HL-60 (cell line): ENCODE results near the gene BCAN.

Source experiments
- DNase-seq, 2 experiments: peaks; one replicate each; pipeline ENCODE4 v3.0.0-alpha.2; 2010 to 2020; ENCODE audit warnings: low read depth in 1 of 2, low spot score in 1 of 2
- H3K27ac ChIP-seq: fragments of 250-450 bp; sonication (Bioruptor Pico); replicated peaks from 2 replicates; pipeline ENCODE4 v1.5.1; 2020; ENCODE audit warnings: mild to moderate bottlenecking, moderate library complexity
- H3K27me3 ChIP-seq: fragments of 250-450 bp; sonication (Bioruptor Pico); 2 replicates; pipeline ENCODE4 v1.5.1; 2021; ENCODE audit warnings: mild to moderate bottlenecking, moderate library complexity; ENCODE audit not compliant: insufficient read depth, poor library complexity, severe bottlenecking
- H3K4me3 ChIP-seq: replicated peaks from 2 replicates; pipeline ENCODE4 v1.5.1; 2011; ENCODE audit warnings: mild to moderate bottlenecking, control low read depth, low read length; ENCODE audit not compliant: insufficient read depth
- GABPA ChIP-seq: IDR thresholded peaks from 2 replicates; pipeline ENCODE4 v1.6.1; 2012; ENCODE audit warnings: low read depth
- POLR2AphosphoS5 ChIP-seq: IDR thresholded peaks from 2 replicates; pipeline ENCODE4 v1.6.1; 2012; ENCODE audit warnings: low read depth
- SPI1 ChIP-seq: IDR thresholded peaks from 2 replicates; pipeline ENCODE4 v1.6.1; 2012; ENCODE audit warnings: low read depth, mild to moderate bottlenecking, borderline replicate concordance
- TF ChIP-seq, protein P1 (sequence below): IDR thresholded peaks from 2 replicates; pipeline ENCODE4 v1.6.1; 2012; ENCODE audit warnings: low read depth; ENCODE audit not compliant: insufficient replicate concordance
- TF ChIP-seq, protein P2 (sequence below): IDR thresholded peaks from one replicate; pipeline ENCODE4 v1.5.1; 2011; ENCODE audit warnings: low read length, control low read depth, inconsistent platforms; ENCODE audit not compliant: insufficient read depth

Gene BCAN

DNA sequence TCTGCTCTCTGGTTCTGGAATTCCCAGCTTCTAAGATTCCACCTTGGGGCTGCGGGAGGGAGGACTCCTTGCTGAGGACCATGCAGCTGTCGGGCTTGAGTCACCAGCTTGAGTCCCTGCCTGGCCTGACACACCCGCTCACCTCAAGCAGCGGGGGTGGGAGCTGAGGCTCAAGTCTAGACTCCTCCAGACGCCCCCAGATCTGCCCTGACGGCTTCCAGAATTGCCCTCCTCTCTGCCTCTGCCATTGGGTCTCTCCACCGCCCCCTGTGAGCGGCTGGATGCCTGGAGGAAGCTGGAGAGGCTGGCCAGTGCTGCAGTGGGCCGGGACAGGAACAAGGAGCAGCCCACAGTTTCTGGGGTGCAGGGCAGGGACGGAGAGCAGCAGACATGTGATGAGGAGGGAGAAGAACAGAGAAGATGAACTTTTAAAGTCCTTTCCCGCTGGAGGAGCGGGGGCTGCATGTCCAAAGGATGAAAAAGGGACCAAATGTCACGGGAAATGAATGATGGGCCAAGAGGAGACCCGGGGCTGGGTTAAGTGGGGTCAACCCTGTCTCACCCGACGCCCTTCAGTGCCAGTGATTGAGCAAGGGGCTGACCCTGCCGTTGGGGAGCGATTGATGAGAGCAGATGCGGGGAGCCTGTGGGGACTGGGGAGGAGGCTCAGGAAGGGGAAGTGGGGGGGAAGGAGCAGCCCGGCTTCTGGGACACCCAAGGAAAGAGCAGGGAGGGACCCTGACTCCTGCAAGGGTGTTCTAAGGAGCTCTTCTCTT, 49.9 kb downstream of the BCAN start:
- Histone ChIP-seq H3K27me3 (peaks cover 49% of the 10 kb centered on the region), H3K27ac (no peak overlapping the region), H3K4me3 (no peak overlapping the region)
- peak in 1 of 2 experiments; percentile 5 for DNase-seq
- TF ChIP-seq, protein P1, sequence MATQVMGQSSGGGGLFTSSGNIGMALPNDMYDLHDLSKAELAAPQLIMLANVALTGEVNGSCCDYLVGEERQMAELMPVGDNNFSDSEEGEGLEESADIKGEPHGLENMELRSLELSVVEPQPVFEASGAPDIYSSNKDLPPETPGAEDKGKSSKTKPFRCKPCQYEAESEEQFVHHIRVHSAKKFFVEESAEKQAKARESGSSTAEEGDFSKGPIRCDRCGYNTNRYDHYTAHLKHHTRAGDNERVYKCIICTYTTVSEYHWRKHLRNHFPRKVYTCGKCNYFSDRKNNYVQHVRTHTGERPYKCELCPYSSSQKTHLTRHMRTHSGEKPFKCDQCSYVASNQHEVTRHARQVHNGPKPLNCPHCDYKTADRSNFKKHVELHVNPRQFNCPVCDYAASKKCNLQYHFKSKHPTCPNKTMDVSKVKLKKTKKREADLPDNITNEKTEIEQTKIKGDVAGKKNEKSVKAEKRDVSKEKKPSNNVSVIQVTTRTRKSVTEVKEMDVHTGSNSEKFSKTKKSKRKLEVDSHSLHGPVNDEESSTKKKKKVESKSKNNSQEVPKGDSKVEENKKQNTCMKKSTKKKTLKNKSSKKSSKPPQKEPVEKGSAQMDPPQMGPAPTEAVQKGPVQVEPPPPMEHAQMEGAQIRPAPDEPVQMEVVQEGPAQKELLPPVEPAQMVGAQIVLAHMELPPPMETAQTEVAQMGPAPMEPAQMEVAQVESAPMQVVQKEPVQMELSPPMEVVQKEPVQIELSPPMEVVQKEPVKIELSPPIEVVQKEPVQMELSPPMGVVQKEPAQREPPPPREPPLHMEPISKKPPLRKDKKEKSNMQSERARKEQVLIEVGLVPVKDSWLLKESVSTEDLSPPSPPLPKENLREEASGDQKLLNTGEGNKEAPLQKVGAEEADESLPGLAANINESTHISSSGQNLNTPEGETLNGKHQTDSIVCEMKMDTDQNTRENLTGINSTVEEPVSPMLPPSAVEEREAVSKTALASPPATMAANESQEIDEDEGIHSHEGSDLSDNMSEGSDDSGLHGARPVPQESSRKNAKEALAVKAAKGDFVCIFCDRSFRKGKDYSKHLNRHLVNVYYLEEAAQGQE: no peak
- TF ChIP-seq SPI1: peak; percentile 65

DNA sequence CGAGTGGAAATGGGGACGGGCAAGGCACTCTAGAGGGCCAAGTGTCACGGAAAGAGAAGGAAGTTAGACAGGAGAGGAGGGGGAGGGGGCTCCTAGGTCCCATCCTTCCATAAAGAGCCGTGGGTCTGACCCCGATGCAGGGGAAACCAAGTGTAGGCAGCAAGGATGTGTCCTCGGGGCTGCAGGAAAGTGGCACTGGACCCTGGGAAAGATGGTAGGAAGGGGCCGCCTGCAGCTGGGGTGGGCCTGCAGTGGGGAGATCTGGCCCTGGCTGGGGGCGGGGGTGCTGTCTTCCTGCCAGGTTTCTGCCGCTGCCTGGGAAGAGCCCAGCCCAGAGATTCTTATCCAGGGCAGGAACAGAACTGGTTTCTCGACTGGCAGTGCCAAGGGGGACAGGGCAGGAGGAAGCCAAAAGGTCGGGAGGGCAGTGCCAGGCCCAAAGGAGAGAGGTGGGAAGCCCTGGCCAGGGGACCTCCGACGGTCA, 50.6 kb downstream of the BCAN start:
- H3K27me3 ChIP-seq: peaks cover 47% of the 10 kb centered on the region
- no peak overlapping the region for H3K27ac ChIP-seq
- TF ChIP-seq POLR2AphosphoS5: no peak
- TF ChIP-seq, protein P1: no peak
- no peak for TF ChIP-seq SPI1
- no peak for TF ChIP-seq GABPA
- TF ChIP-seq, protein P2, sequence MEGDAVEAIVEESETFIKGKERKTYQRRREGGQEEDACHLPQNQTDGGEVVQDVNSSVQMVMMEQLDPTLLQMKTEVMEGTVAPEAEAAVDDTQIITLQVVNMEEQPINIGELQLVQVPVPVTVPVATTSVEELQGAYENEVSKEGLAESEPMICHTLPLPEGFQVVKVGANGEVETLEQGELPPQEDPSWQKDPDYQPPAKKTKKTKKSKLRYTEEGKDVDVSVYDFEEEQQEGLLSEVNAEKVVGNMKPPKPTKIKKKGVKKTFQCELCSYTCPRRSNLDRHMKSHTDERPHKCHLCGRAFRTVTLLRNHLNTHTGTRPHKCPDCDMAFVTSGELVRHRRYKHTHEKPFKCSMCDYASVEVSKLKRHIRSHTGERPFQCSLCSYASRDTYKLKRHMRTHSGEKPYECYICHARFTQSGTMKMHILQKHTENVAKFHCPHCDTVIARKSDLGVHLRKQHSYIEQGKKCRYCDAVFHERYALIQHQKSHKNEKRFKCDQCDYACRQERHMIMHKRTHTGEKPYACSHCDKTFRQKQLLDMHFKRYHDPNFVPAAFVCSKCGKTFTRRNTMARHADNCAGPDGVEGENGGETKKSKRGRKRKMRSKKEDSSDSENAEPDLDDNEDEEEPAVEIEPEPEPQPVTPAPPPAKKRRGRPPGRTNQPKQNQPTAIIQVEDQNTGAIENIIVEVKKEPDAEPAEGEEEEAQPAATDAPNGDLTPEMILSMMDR: no peak
- DNase-seq: no peak
- no peak overlapping the region for H3K4me3 ChIP-seq

DNA sequence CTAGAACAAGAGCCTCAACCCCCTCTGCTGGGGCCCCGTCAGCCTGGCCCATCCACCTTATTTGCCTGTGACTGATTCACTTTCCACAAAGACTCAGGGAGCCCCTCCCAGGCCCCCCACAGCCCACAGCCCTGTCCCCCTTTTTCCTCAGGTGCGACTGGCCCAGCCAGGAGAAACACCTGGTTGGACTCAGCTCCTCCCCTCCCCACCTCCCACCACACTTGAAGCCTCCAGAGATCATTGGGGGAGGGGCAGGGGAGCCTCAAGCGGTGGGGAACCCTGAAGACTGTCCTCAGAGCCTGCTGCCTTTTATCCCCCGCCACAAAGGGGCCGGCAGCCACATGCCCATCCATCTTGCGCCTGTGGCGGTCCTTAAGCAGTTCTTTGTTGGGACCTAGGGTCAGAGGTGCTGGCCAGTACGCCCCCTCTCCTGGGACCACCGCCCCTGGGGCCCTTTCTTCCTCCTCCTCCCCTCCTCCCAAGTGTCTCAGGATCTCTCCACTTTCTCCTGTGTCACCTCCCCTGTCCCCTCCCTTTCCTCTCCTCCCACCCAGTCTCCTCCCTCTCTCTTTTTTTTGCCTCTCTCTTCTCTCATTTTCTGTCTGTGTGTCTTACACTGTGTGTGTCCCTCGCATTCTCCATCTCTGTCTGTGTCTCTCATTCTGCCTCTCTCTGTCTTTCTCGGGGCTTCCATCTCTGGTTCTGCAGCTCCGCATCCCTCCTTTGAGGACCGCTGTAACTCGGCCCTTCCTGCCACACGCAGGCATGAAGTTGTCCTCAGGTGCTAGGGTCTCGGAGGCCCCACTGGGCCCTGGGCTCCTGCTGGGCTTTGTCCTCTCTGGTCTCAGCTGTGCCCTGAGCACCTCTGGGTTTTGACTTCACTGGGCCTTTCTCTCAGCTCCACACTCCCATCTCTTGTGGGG, 51.3 kb downstream of the BCAN start:
- DNase-seq: peak in 1 of 2 experiments; percentile 17
- Histone ChIP-seq H3K27me3 (peaks cover 44% of the 10 kb centered on the region), H3K4me3 (no peak overlapping the region), H3K27ac (no peak overlapping the region)
- TF ChIP-seq, protein P1: no peak
- TF ChIP-seq, protein P2: no peak
- TF ChIP-seq GABPA: no peak
